GM12892 (cell line): Measurements from ENCODE around the gene MAGI2.

Source experiments
- POLR2A ChIP-seq: IDR thresholded peaks from 2 replicates; pipeline ENCODE4 v1.6.1; 2011; ENCODE audit warnings: low read depth, low read length, control low read depth
- POLR2AphosphoS5 ChIP-seq: IDR thresholded peaks from 2 replicates; pipeline ENCODE4 v1.6.1; 2011; ENCODE audit warnings: low read depth, low read length, control low read depth
- TAF1 ChIP-seq: IDR thresholded peaks from 2 replicates; pipeline ENCODE4 v1.6.1; 2011; ENCODE audit warnings: low read depth, mild to moderate bottlenecking, control low read depth, low read length, borderline replicate concordance

DNA sequence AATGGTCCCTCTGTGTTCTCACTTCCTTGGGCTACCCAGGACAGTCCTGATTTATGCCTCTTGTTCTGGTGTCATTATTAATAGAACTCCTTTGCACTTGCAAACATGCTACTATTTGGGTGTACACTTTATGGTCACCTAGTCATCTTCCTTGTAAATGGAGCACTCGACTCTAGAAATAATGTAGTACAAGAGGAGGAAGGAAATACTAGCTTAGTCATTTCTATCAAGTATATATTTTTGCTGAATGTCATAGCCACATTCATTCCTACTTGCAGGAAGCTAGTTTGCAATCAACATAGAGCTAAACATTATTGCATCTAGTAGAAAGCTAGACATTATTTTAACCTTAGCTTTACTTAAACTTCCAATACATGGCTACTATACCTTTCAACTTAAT lies 335.3 kb downstream of the MAGI2 start:
- TF ChIP-seq POLR2A (no peak), POLR2AphosphoS5 (no peak), TAF1 (no peak)
